ENCODE data around the gene GPR108.

Gene GPR108

GRCh38 chr19:6737873-6738786, 750 bp upstream of the GPR108 start:
- peak; percentile 83 for DNase-seq (ENCODE audit: low spot score)

GRCh38 chr19:6736917-6737283, 480 bp downstream of the GPR108 start:
- peak; percentile 37 for DNase-seq (ENCODE audit: low spot score)

- DNase-seq (ENCODE audit: low spot score), result peak; percentile 82
These were observed 1.0 kb downstream of the GPR108 start for GRCh38 chr19:6736169-6736916.

GRCh38 chr19:6735181-6735911, 2.0 kb downstream of the GPR108 start:
- DNase-seq (ENCODE audit: low spot score), result no peak

- no peak for DNase-seq (ENCODE audit: low spot score)
These were observed 3.2 kb downstream of the GPR108 start for GRCh38 chr19:6734096-6734696.

- no peak for DNase-seq (ENCODE audit: low spot score)
These were observed 3.9 kb downstream of the GPR108 start for GRCh38 chr19:6733338-6734095.

GRCh38 chr19:6732803-6733337, 4.5 kb downstream of the GPR108 start:
- no peak for DNase-seq (ENCODE audit: low spot score)

- DNase-seq (ENCODE audit: low spot score), result no peak
These were observed 5.6 kb downstream of the GPR108 start for GRCh38 chr19:6731822-6732221.

- DNase-seq (ENCODE audit: low spot score), result no peak
These were observed 6.3 kb downstream of the GPR108 start for GRCh38 chr19:6730941-6731670.

GRCh38 chr19:6730153-6730804, 7.1 kb downstream of the GPR108 start:
- no peak for DNase-seq (ENCODE audit: low spot score)

GRCh38 chr19:6729573-6730152, 7.7 kb downstream of the GPR108 start:
- DNase-seq (ENCODE audit: low spot score), result no peak

- DNase-seq (ENCODE audit: low spot score), result no peak
These were observed 9.0 kb downstream of the GPR108 start for GRCh38 chr19:6728346-6728745.

- DNase-seq (ENCODE audit: low spot score), result no peak
These were observed 11.7 kb downstream of the GPR108 start for GRCh38 chr19:6725513-6726231.

- DNase-seq (ENCODE audit: low spot score), result no peak
These were observed 12.5 kb downstream of the GPR108 start for GRCh38 chr19:6724631-6725492.

GRCh38 chr19:6723738-6724137, 13.6 kb downstream of the GPR108 start:
- no peak for DNase-seq (ENCODE audit: low spot score)

- DNase-seq (ENCODE audit: low spot score), result no peak
These were observed 14.2 kb downstream of the GPR108 start for GRCh38 chr19:6723108-6723618.

GRCh38 chr19:6721773-6722172, 15.6 kb downstream of the GPR108 start:
- DNase-seq (ENCODE audit: low spot score), result no peak

GRCh38 chr19:6721138-6721474, 16.3 kb downstream of the GPR108 start:
- no peak for DNase-seq (ENCODE audit: low spot score)
